ENCODE data around the gene ACADS.

ACADS gene

GRCh38 chr12:120733574-120733973, 7.9 kb downstream of the ACADS start:
- DNase-seq, result no peak

- DNase-seq, result no peak
Observed at GRCh38 chr12:120734210-120734609, 8.6 kb downstream of the ACADS start.

DNA sequence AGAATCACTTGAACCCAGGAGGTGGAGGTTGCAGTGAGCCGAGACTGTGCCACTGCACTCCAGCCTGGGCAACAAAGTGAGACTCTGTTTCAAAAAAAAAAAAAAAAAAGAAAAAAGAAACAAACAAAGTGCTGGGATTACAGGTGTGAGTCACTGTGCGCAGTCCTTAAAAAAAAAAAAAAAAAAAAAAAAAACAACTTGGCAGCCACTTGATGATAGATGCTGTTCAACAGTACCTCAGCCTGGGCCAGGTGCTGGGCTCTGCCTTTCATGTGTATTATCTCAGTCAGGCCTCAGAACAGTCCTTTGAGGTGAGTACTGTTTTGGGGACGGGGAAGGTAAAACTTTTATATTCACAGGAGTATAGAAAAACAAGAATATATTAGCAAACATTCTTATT, 9.6 kb downstream of the ACADS start:
- DNase-seq, result no peak

- DNase-seq, result no peak
Observed at GRCh38 chr12:120736404-120737331, 11.0 kb downstream of the ACADS start.

- DNase-seq, result no peak
Observed at GRCh38 chr12:120737557-120738251, 12.1 kb downstream of the ACADS start.

- DNase-seq, result no peak
Observed at GRCh38 chr12:120738252-120739030, 12.8 kb downstream of the ACADS start.

GRCh38 chr12:120739031-120739762, 13.6 kb downstream of the ACADS start:
- DNase-seq, result no peak

GRCh38 chr12:120739821-120740613, 14.4 kb downstream of the ACADS start:
- DNase-seq, result no peak

DNA sequence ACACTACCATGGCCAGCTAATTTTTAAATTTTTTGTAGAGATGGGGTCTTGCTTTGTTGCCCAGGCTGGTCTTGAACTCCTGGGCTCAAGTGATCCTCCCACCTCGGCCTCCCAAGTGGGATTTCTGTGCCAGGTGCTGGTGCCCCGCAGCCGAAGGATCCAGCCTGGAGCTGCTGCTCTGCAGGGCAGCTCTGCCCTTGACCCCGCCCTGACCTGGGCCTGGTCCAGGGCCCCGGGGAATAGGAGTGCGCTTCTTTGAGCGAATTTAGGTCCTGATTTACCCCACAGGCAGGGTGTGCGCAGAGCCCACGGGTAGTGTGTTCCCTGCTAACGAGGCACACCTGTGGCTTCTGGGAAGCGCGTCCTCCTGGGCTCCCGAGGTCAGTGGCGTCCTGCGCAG, 15.2 kb downstream of the ACADS start:
- no peak for DNase-seq

DNA sequence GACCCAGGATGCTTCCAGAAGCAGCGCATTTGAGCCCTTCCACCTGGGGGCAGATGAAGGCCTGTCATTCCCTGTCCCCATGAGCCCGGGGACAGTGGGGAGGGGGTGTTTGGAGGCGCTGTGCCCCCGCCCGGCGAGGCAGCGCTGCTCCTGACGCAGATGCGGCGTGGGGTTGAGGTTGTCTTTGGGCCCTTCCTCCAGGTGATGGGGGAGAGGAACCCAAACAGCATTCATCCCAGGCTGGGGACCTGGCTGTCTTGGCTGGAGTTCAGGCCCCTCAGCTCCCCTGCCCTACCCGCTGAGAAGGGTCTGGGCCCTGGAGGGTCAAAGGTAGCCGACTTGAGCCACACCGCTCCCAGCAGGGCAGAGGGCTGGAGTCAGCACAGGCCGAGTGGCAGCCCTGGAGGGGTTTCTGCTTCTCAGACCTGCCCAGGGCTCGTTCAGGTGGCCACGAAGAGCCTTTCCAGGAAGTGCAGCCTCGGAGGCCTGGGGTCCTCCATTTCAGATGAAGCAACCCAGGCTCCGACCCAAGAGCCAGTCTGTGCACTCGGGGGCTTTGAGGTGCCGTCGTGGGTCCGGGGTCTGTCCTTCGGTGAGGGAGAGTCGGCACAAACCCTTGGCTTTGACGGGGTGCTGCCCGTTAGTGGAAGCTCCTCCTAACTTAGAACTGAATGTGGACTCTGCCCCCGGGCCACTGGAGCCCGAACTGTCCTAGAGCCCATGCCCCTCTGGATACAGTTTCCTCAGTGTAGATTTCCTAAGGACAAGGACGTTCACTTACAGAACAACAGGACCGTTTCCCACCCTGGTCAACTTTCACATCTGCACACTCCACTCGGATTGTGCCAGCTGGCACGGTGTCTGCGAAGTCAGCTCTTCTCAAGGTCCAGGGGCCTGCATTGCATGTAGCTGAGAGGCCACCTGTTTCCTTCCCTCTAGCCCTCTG, 16.1 kb downstream of the ACADS start:
- DNase-seq, result no peak

- DNase-seq, result no peak
Observed at GRCh38 chr12:120744922-120745493, 19.4 kb downstream of the ACADS start.

DNA sequence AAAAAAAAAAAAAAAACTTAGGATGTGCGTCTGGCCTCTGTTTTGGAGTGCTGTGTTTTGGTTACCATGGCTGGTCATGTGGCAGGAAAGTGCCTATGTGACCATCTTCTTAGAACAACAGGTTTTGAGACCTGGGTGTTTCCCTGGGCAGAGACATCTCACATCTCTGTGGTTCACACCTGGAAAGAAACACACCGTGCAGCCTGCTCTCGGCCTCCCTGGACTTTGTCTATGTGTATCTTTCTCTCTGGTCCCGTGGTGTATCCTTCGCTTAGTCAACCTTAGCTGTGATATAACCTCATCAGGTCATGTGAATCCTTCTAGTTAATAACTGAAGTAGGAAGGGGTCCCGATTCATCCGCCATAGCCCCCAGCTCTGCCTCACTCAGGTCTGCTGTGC, 22.6 kb downstream of the ACADS start:
- DNase-seq, result no peak

GRCh38 chr12:120749256-120749655, 23.6 kb downstream of the ACADS start:
- no peak for DNase-seq

- no peak for DNase-seq
Observed at GRCh38 chr12:120750806-120751205, 25.2 kb downstream of the ACADS start.

DNA sequence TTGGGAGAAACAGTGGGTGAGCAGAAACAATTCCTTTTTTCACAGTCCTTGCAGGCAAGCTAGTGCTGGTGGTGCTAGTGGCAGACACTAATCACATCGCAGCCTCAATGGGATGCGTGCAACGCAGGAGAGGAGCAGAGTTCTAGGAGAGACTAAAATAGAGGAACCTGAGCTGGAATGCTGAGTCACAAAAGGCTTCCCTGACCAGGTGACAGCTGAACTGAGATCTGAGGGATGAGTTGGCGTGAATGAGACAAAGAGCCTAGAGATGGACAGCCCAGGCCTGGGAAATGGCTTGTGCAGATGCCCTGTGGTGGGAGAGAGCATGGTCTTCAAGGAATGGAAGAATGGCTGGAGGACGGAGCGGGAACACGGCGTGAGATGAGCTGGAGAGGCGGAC, 25.8 kb downstream of the ACADS start:
- no peak for DNase-seq

- no peak for DNase-seq
Observed at GRCh38 chr12:120754792-120755191, 29.2 kb downstream of the ACADS start.

GRCh38 chr12:120755269-120755668, 29.6 kb downstream of the ACADS start:
- DNase-seq, result no peak

- DNase-seq, result no peak
Observed at GRCh38 chr12:120757226-120757742, 31.7 kb downstream of the ACADS start.

DNA sequence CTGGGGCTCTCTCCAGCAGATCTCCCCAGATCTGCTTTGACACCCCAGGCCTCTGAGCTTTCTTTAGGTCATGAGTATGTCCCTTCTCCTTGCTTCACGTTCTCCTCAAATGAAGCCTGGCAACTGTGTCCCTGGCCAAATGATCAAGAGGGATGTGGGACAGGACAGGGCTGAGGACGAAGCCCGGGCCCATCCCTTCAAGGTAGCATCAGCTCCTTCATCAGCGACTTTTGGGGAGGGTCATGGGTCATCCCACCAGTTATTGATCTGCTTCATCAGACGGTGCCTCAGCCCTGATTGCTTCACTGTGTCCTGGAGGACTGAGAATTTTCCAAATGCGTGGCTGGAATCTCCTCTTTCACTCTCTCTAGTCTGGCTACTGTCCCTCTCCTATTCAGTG, 32.3 kb downstream of the ACADS start:
- no peak for DNase-seq

Data from OCI-M1 (cell line).